Nephron progenitor cell (in vitro differentiated cells): Measurements from ENCODE around the gene EBLN2.

Experiments
- DNase-seq: peaks from one replicate; pipeline ENCODE4 v3.0.0; 2021
- H3K27ac Mint-ChIP-seq: 2 replicates; pipeline ENCODE4 v1.8.0; 2021; ENCODE audit warnings: mild to moderate bottlenecking, moderate library complexity, mixed read lengths
- H3K27me3 Mint-ChIP-seq: 2 replicates; pipeline ENCODE4 v1.8.0; 2021; ENCODE audit warnings: mild to moderate bottlenecking, low read depth, mixed read lengths; ENCODE audit not compliant: poor library complexity
- H3K36me3 Mint-ChIP-seq: 2 replicates; pipeline ENCODE4 v1.8.0; 2021; ENCODE audit warnings: low read depth, mixed read lengths
- H3K4me1 Mint-ChIP-seq: 2 replicates; pipeline ENCODE4 v1.8.0; 2021; ENCODE audit warnings: mixed read lengths
- H3K4me3 Mint-ChIP-seq: 2 replicates; pipeline ENCODE4 v1.8.0; 2021; ENCODE audit warnings: mild to moderate bottlenecking, moderate library complexity, mixed read lengths
- H3K9me3 Mint-ChIP-seq: 2 replicates; pipeline ENCODE4 v1.8.0; 2021; ENCODE audit warnings: mild to moderate bottlenecking, moderate library complexity, mixed read lengths
- CTCF ChIP-seq: fragments of 200-600 bp; sonication (generic); IDR thresholded peaks from 2 replicates; pipeline ENCODE4 v1.5.0; 2021; ENCODE audit warnings: antibody characterized with exemption

EBLN2 gene

GRCh38 chr3:73100741-73101559 is 39.5 kb downstream of the EBLN2 start:
- peak; percentile 95 for TF ChIP-seq CTCF
- Mint-ChIP-seq H3K4me1 (peaks cover 35% of the 10 kb centered on the region), H3K4me3 (no peak overlapping the region), H3K27ac (no peak overlapping the region), H3K9me3 (no peaks in the 10 kb centered on the region), H3K36me3 (no peaks in the 10 kb centered on the region), H3K27me3 (no peaks in the 10 kb centered on the region)
- peak; percentile 91 for DNase-seq

GRCh38 chr3:73101881-73102280 is 40.4 kb downstream of the EBLN2 start:
- Mint-ChIP-seq H3K27me3 (no peaks in the 10 kb centered on the region), H3K4me1 (peaks cover 35% of the 10 kb centered on the region), H3K36me3 (no peaks in the 10 kb centered on the region), H3K9me3 (no peaks in the 10 kb centered on the region), H3K4me3 (no peak overlapping the region), H3K27ac (no peak overlapping the region)
- no peak for TF ChIP-seq CTCF
- no peak for DNase-seq

- Mint-ChIP-seq H3K36me3 (no peaks in the 10 kb centered on the region), H3K27me3 (no peaks in the 10 kb centered on the region), H3K4me3 (no peak overlapping the region), H3K27ac (no peak overlapping the region), H3K9me3 (peaks cover 5% of the 10 kb centered on the region), H3K4me1 (peaks cover 18% of the 10 kb centered on the region)
- DNase-seq, result no peak
- TF ChIP-seq CTCF, result no peak
Measured at GRCh38 chr3:73107215-73107614, 45.8 kb downstream of the EBLN2 start.

- no peak overlapping the region for H3K27ac Mint-ChIP-seq
- no peaks in the 10 kb centered on the region for H3K27me3 Mint-ChIP-seq
- peaks cover 5% of the 10 kb centered on the region for H3K9me3 Mint-ChIP-seq
- peaks cover 18% of the 10 kb centered on the region for H3K4me1 Mint-ChIP-seq
- no peak for DNase-seq
- H3K36me3 Mint-ChIP-seq, result no peaks in the 10 kb centered on the region
- no peak for TF ChIP-seq CTCF
- no peak overlapping the region for H3K4me3 Mint-ChIP-seq
Measured at GRCh38 chr3:73107676-73108187, 46.3 kb downstream of the EBLN2 start.

- Mint-ChIP-seq H3K9me3 (peaks cover 5% of the 10 kb centered on the region), H3K36me3 (no peaks in the 10 kb centered on the region), H3K4me1 (peaks cover 18% of the 10 kb centered on the region), H3K4me3 (no peak overlapping the region), H3K27me3 (no peaks in the 10 kb centered on the region), H3K27ac (peak overlapping the region; percentile 18)
- TF ChIP-seq CTCF, result no peak
- DNase-seq, result no peak
Measured at GRCh38 chr3:73108750-73109149, 47.3 kb downstream of the EBLN2 start.

- Mint-ChIP-seq H3K27ac (no peak overlapping the region), H3K4me3 (no peak overlapping the region), H3K36me3 (no peaks in the 10 kb centered on the region), H3K27me3 (no peaks in the 10 kb centered on the region), H3K9me3 (peaks cover 5% of the 10 kb centered on the region), H3K4me1 (peaks cover 18% of the 10 kb centered on the region)
- no peak for TF ChIP-seq CTCF
- DNase-seq, result no peak
Measured at GRCh38 chr3:73110530-73110929, 49.1 kb downstream of the EBLN2 start.
